Stimulated activated CD4-positive, alpha-beta T cell treated with anti-CD3 and anti-CD28 coated beads, Interleukin-1b, Interleukin-23, amount 100 ng/mL, for 24 hours (primary cell): ENCODE data around the gene MRPS6.

Source experiments
- DNase-seq, 4 experiments: peaks; one replicate each; pipeline ENCODE4 v3.0.0-alpha.2; 2020; ENCODE audit warnings: low read depth in 4 of 4, low spot score in 1 of 4

Gene MRPS6

GRCh38 chr21:34177919-34178567 is 104.7 kb downstream of the MRPS6 start:
- no peak for DNase-seq

- DNase-seq: no peak
Observed at GRCh38 chr21:34179204-34179935, 106.0 kb downstream of the MRPS6 start.

- no peak for DNase-seq
Observed at GRCh38 chr21:34180407-34180806, 107.0 kb downstream of the MRPS6 start.

GRCh38 chr21:34180826-34181359 is 107.5 kb downstream of the MRPS6 start:
- no peak for DNase-seq

DNA sequence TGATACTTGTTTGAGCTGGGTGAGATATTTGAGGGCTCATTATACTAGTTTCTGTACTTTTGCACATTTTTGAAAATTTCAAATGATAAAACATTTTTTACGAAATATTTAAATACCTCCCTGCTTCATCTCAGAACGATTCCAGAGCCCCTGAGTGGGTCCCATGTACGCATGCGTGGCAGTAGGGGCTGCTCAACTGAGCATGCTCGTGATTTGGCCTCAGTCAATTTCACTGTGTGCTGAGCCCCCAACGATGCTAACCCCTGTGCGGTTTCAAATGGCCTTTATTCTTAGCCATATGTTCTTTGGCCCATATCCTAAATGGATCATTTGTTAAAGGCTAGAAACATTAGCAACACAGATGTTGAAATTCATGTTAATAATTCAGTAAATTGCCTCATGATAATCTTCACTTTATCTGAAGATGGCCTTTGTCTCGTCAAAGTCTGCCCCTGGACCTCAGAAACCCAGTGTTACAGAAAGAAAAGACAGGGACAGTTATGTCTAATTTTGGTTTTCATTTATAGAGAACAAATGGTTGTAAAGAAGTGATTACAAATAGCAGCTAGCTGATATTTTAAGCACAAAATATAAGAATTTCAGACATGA is 108.2 kb downstream of the MRPS6 start:
- DNase-seq: no peak

DNA sequence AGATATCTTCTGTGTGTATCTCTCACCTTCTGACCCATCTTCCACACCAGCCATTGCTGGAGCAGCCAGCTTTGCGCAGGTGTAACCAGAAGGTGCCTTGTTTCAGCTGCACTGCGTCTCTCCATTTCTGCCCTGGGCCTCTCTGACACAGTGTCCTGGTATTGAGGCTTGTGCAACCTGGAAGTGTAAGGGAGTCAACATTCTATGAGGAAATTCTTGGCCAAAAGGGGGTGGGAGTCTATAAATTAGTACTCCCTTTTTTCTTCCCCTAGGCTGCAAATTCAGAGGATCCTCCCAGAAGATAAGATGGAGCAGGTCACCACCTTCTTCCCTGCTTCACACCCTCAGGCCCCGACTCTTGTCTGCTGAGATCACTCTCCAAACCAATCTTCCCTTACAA is 109.1 kb downstream of the MRPS6 start:
- no peak for DNase-seq

DNA sequence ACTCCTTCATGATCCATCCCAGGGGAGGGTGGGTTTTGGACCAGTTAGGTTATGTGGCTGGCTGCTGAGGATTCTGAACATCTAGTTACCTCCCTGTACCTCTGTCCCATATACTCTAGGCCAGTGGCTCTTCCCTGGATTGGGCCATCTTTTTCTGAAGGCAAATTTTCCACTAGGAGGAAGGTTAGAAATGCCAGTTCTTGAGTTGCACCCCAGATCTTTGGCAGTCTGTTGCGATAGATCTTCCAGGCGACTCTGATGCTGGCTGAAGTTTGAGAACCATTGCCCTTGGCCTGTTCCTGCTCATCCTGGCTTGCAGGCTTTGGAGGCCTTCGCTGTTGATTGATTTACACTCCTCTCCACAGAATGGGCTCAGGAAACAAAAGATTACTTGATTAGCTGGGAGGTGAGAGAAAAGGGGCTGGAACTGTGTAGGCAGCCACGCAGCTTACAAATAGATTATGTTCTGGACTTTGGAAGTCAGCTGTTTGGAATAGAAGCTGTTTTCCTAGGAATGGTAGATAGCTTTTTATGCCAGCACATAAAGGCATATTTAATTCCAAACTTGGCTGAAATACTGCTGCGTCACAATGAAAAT is 110.1 kb downstream of the MRPS6 start:
- DNase-seq: no peak

GRCh38 chr21:34184232-34184631 is 110.9 kb downstream of the MRPS6 start:
- DNase-seq: no peak

GRCh38 chr21:34185026-34185750 is 111.8 kb downstream of the MRPS6 start:
- DNase-seq: no peak

GRCh38 chr21:34186109-34186719 is 112.8 kb downstream of the MRPS6 start:
- no peak for DNase-seq

GRCh38 chr21:34187935-34188334 is 114.6 kb downstream of the MRPS6 start:
- no peak for DNase-seq

DNA sequence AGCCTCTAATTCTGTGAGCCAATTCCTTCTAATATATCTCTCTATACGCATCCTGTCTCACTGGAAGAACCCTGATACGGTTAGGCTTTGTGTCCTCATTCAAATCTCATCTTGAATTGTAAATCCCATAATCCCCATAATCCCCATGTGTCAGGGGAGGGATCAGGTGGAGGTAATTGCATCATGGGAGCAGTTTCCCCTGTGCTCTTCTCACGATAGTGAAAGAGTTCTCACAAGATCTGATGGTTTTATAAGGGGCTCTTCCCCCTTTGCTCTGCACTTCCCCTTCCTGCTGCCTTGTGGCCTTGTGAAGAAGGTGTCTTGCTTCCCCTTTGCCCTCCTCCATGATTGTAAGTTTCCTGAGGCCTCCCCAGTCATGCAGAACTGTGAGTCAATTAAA is 116.1 kb downstream of the MRPS6 start:
- DNase-seq: no peak

DNA sequence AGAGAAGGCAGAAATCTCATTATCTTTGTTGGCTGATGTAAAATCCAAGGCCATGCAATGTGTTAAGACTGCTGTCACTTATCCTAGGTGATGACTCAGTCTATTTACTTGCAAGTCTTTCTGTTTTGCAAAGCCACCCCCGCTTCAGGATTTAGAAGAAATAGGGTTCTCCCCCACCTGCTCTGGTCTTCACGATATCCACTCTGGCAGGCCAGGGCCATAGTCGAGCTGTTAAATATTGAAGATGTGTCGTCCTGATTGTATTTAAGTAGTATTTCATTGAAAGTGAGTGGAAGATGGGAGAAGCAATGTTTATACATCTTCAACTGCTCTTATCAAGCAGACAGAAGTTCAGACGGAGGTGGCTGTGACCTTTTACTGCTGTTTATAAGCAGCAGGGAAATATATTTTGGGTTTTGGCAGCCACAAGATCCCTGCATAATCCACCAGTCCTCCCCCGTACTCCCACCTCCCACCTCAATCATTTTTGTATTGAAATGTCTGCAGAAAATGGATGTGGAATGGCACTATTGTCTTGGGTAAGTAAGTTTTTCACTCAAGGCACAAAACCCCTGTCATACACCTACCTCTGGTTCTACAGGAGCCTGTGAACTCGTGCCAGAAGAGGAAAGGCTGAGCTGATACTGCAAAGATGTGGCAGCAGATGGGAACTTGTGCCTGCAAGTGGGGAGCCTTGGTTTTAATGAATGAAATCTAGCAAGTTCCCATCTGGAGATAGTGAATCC is 117.4 kb downstream of the MRPS6 start:
- no peak for DNase-seq

DNA sequence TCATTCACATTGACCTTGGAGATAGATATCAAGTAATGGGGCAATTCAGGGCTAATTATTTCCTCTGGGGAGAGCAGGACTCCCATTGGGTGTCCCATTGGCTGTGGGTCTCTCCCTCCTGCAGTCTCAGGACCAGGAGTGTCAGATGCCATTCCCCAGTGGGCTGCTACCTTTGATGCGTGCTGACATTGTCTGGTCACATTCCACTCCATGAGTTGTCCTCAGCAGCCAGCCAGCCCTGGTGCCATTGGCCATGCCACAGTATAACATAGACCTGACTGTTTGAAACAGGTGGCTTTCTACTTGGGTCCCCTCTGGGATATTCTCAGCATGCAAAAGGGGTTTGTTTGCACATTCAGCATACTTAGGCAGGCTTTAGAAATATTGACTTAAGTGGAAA is 118.5 kb downstream of the MRPS6 start:
- no peak for DNase-seq
